Nasal cavity respiratory epithelium epithelial cell of viscerocranial mucosa (primary cell): ENCODE data around the gene TRPV3. TPM values are rescaled to one million over a fixed set of nuclear protein-coding genes. Genes with fewer than 3 reads are reported as not detected.

ENCODE experiments used
- total RNA-seq: library from RNA; depleted of rRNA; stranded (reverse); fragments of >200 nt; gene quantifications from 2 replicates; pipeline ENCODE4 v1.2.3, GENCODE V29; 2014

Gene TRPV3
- total RNA-seq = 0.36 and 5.5 TPM in 2 replicates

GRCh38 chr17:3557768-3558583 lies at the start of gene TRPV3:
Gene TRPV3 (minus strand): TSS chr17:3557812. CDS start chr17:3554850, 2,962 bp downstream.

GRCh38 chr17:3475812-3476610 lies 81.6 kb downstream of the TRPV3 start, which contains the start of gene ASPA:
Gene ASPA (plus strand): TSS chr17:3475997. CDS start chr17:3476160, 163 bp downstream.

GRCh38 chr17:3471599-3471998 lies 86.0 kb downstream of the TRPV3 start, which contains the start of gene SPATA22:
Gene SPATA22 (minus strand): TSS chr17:3471819. CDS start chr17:3469325, 2,494 bp downstream.

Other genes with a start within 250 kb of the TRPV3 start
- gene OR3A2, start 171.5 kb downstream of the TRPV3 start, total RNA-seq = not detected in 2 replicates
- gene OR1E1, start 159.4 kb downstream of the TRPV3 start, total RNA-seq = not detected in 2 replicates
- not detected in 2 replicates for gene OR3A3, start 146.4 kb downstream of the TRPV3 start, total RNA-seq
- gene OR1E2, start 124.0 kb downstream of the TRPV3 start, total RNA-seq = not detected in 2 replicates
- gene SPATA22, start 86.0 kb downstream of the TRPV3 start, total RNA-seq = not detected in 2 replicates
- not detected in 2 replicates for gene ASPA, start 81.8 kb downstream of the TRPV3 start, total RNA-seq
- gene TRPV1, start 51.6 kb upstream of the TRPV3 start, total RNA-seq = 1.0 and 3.1 TPM in 2 replicates
- 6.2 and 9.5 TPM in 2 replicates for gene SHPK, start 78.4 kb upstream of the TRPV3 start, total RNA-seq
- 24.6 and 32.1 TPM in 2 replicates for gene CTNS, start 78.9 kb upstream of the TRPV3 start, total RNA-seq
- 150 and 163 TPM in 2 replicates for gene TAX1BP3, start 110.8 kb upstream of the TRPV3 start, total RNA-seq
- gene EMC6, start 111.0 kb upstream of the TRPV3 start, total RNA-seq = 12.0 and 26.3 TPM in 2 replicates
- gene P2RX5, start 138.3 kb upstream of the TRPV3 start, total RNA-seq = 1.4 and 4.3 TPM in 2 replicates
- gene HASPIN, start 166.1 kb upstream of the TRPV3 start, total RNA-seq = 0.34 and 0.50 TPM in 2 replicates
- 10.9 and 23.2 TPM in 2 replicates for gene ITGAE, start 243.4 kb upstream of the TRPV3 start, total RNA-seq